Left renal pelvis (tissue), 4 donors: Measurements from ENCODE around the gene BANF2. TPM values are rescaled to one million over a fixed set of nuclear protein-coding genes. Genes with fewer than 3 reads are reported as not detected.

Experiments
- DNase-seq, 4 donors: peaks; one replicate each; pipeline ENCODE4 v3.0.0-alpha.2; 2013; ENCODE audit warnings: low read depth in 4 of 4, low spot score in 3 of 4
- polyA plus RNA-seq, 4 donors: library from polyadenylated mRNA; unstranded; fragments of 120-200 nt; gene quantifications; one replicate each; pipeline ENCODE4 v1.2.1, GENCODE V29; 2013; ENCODE audit not compliant: insufficient read length in 4 of 4

The BANF2 gene
- polyA plus RNA-seq, 4 donors: not detected

GRCh38 chr20:17732907-17733521, 33.2 kb downstream of the BANF2 start:
- no peak for DNase-seq

GRCh38 chr20:17733767-17734304, 34.1 kb downstream of the BANF2 start:
- DNase-seq: no peak

GRCh38 chr20:17734374-17734773, 34.6 kb downstream of the BANF2 start:
- DNase-seq: no peak

- peak in 2 of 4 donors; percentile 8 for DNase-seq
These were observed 35.5 kb downstream of the BANF2 start for GRCh38 chr20:17735206-17735804.

- DNase-seq: no peak
These were observed 36.3 kb downstream of the BANF2 start for GRCh38 chr20:17735959-17736621.

GRCh38 chr20:17738154-17738553, 38.4 kb downstream of the BANF2 start:
- DNase-seq: no peak

GRCh38 chr20:17741220-17741619, 41.5 kb downstream of the BANF2 start:
- no peak for DNase-seq

GRCh38 chr20:17742731-17743130, 43.0 kb downstream of the BANF2 start:
- no peak for DNase-seq

GRCh38 chr20:17743677-17744076, 43.9 kb downstream of the BANF2 start:
- no peak for DNase-seq

GRCh38 chr20:17747431-17747846, 47.7 kb downstream of the BANF2 start:
- no peak for DNase-seq

- DNase-seq: no peak
These were observed 48.5 kb downstream of the BANF2 start for GRCh38 chr20:17748279-17748678.

GRCh38 chr20:17749626-17749977, 49.8 kb downstream of the BANF2 start:
- no peak for DNase-seq

- no peak for DNase-seq
These were observed 50.4 kb downstream of the BANF2 start for GRCh38 chr20:17749978-17750721.

- no peak for DNase-seq
These were observed 50.9 kb downstream of the BANF2 start for GRCh38 chr20:17750722-17751045.

- no peak for DNase-seq
These were observed 51.9 kb downstream of the BANF2 start for GRCh38 chr20:17751640-17752039.

- no peak for DNase-seq
These were observed 52.7 kb downstream of the BANF2 start for GRCh38 chr20:17752459-17752858.

- DNase-seq: no peak
These were observed 53.8 kb downstream of the BANF2 start for GRCh38 chr20:17753516-17753915.

- no peak for DNase-seq
These were observed 56.8 kb downstream of the BANF2 start for GRCh38 chr20:17756529-17756928.

- DNase-seq: no peak
These were observed 57.7 kb downstream of the BANF2 start for GRCh38 chr20:17757496-17757895.

- no peak for DNase-seq
These were observed 58.2 kb downstream of the BANF2 start for GRCh38 chr20:17758010-17758409.

- no peak for DNase-seq
These were observed 58.7 kb downstream of the BANF2 start for GRCh38 chr20:17758512-17758911.
